VCaP (cell line): ENCODE results near the gene PBX3.
"Not testable (repeated sequence)": the region's sequence is repeated elsewhere in the genome, so short reads cannot be mapped to it uniquely, and the experiment has no call there.

Experiments
- H3K27ac ChIP-seq: fragments of 450-650 bp; 2 replicates; pipeline ENCODE4 v1.5.1; 2017
- CTCF ChIP-seq: fragments of 450-650 bp; conservative IDR thresholded peaks from 2 replicates; pipeline ENCODE4 v1.5.1; 2017; ENCODE audit warnings: mild to moderate bottlenecking, moderate library complexity

The PBX3 gene

GRCh38 chr9:125766468-125767221, 19.5 kb downstream of the PBX3 start:
- TF ChIP-seq CTCF: no peak

DNA sequence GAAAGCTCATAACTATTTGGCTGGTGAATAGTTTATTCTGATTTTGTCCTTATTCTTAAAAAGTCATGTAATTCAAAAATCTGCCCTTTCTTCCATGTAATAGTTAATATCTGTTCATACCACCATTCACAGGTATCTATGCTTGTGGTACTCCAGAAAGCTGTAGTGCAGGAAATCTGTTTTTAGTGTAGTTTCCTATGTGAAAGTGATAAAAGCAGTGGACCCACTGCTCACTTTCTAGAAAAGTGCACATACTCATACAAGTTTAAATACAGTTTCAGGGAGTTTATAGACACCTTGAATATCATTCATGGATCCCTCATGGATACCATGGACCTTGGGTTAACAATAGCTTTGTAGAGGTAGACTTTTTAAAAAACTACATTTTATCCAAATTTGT, 20.2 kb downstream of the PBX3 start:
- H3K27ac ChIP-seq: no peak overlapping the region
- TF ChIP-seq CTCF: no peak

More at GRCh38 chr9:125766468-125767221, 19.5 kb downstream of the PBX3 start:
- H3K27ac ChIP-seq: no peak overlapping the region

DNA sequence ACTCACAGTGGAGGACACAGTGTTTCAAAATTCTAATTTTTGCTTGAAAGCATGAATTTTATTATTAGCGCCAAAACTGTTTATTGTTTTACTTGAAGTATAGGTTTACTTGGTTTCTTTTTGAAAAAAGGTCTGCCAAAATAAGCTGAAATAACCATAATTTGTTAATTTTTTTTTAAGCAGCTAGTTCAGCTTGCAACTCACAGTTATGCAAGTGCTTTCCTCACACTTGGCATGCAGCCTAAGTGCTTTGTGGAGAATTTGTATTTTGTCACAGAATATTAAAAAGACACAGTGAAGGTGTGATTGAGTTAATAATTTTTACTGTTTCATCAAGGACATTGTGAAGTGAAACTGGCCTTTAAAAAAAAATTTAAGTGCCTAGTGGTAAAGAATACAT, 21.6 kb downstream of the PBX3 start:
- no peak overlapping the region for H3K27ac ChIP-seq
- TF ChIP-seq CTCF: no peak

DNA sequence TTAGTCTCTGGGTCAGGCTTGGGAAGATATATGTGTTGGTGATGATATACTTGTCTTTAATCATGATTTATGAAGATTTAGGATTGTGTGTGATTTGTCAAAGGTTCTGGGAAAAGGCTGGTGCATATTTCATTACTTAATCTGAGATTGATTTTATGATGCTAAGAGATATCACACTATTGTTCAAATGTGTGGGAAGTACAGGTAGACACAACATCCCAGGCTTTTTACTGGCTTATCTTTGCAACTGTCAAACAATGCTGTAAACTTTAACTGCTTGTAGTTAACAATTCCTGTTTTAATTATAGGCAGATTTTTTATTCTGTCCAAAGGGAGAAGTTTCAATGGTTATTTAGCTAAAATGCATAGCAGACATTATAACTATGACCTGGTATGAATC, 23.9 kb downstream of the PBX3 start:
- no peak overlapping the region for H3K27ac ChIP-seq
- TF ChIP-seq CTCF: no peak

- TF ChIP-seq CTCF: no peak
- H3K27ac ChIP-seq: no peak overlapping the region
Measured at GRCh38 chr9:125772740-125773139, 25.6 kb downstream of the PBX3 start.

GRCh38 chr9:125774106-125774505, 26.9 kb downstream of the PBX3 start:
- no peak overlapping the region for H3K27ac ChIP-seq
- TF ChIP-seq CTCF: no peak

DNA sequence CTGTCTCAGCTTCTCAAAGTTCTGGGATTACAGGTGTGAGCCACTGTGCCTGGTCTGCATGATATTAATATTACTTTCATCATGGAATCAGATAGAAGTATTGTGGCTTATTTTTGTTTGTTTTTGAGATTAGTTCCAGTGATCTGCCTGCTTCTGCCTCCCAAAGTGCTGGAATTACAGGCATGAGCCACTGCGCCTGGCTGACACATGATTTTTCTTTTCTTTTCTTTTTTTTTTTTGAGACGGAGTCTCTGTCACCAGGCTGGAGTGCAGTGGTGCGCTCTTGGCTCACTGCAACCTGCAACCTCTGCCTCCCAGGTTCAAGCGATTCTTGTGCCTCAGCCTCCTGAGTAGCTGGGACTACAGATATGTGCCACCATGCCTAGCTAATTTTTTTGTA, 29.6 kb downstream of the PBX3 start:
- H3K27ac ChIP-seq: not testable (repeated sequence)

DNA sequence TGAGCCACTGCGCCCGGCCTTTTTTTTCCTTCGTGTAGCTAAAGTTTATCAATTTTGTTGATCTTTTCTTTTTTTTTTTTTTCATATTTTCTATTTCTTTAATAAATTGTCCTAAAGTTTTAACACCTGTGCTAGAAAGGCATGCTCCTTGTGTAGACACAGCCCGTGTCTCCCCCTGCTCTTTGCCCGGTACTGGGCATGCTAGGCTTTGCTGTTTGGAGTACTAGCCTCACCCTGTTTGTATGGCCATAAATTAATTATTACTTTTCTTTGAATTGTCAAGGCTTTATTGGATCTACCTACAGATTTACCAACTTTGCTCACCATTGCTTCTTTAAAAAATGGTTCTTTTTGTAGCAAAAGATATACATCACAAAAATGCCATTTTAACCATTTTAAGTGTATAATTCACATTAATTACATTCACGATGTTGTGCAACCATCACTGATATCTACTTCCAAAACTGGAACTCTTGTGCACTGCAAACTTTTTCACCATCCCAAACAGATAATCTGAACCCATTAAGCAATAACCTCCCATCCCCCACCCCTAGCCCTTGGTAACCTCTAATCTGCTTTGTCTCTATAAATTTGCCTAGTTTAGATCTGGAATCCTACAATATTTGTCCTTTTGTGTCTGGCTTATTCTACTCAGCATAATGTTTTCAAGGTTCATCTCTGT, 31.5 kb downstream of the PBX3 start:
- not testable (repeated sequence) for H3K27ac ChIP-seq

GRCh38 chr9:125779220-125779565, 32.0 kb downstream of the PBX3 start:
- H3K27ac ChIP-seq: not testable (repeated sequence)
